Panc1 (cell line): Measurements from ENCODE around the gene USF3. TPM values are rescaled to one million over a fixed set of nuclear protein-coding genes. Genes with fewer than 3 reads are reported as not detected.

ENCODE experiments used
- ATAC-seq: fragments of 200-7000 bp; cut with Tn5 transposase; 2 replicates; pipeline ENCODE4 v1.9.1; 2020; ENCODE audit warnings: mild to moderate bottlenecking, moderate library complexity
- BruUV-seq: library from RNA; stranded (reverse); fragments of 400-500 nt; replicated peaks from 2 replicates; lab custom pipeline; 2021; lab: Mats Ljungman, UMichigan
- CTCF ChIA-PET: fragments of 300-600 bp; sonication (Branson Sonifier 250); formaldehyde crosslinking; loops from one replicate; lab custom pipeline; 2022; ENCODE audit warnings: antibody characterized with exemption; lab: Charles Lee
- POLR2A ChIA-PET: fragments of 300-600 bp; sonication (Branson Sonifier 250); formaldehyde crosslinking; loops from one replicate; lab custom pipeline; 2022; ENCODE audit warnings: antibody characterized with exemption; lab: Charles Lee
- DNase-seq: peaks from one replicate; pipeline ENCODE4 v3.0.0-alpha.2; 2010; ENCODE audit warnings: low read depth, low spot score
- H3K27ac ChIP-seq: 2 replicates; pipeline ENCODE4 v1.5.1; 2011; ENCODE audit warnings: mild to moderate bottlenecking, low read length, inconsistent platforms
- H3K27me3 ChIP-seq: fragments of 200-500 bp; sonication (Bioruptor generic); 2 replicates; pipeline ENCODE4 v1.6.0; 2014; ENCODE audit warnings: low read length, inconsistent platforms; ENCODE audit not compliant: control insufficient read depth, insufficient read depth
- H3K36me3 ChIP-seq: fragments of 200-500 bp; sonication (Bioruptor generic); 2 replicates; pipeline ENCODE4 v1.5.1; 2014; ENCODE audit warnings: inconsistent platforms, mild to moderate bottlenecking, low read length, moderate library complexity; ENCODE audit not compliant: control insufficient read depth, insufficient read depth
- H3K4me1 ChIP-seq: 2 replicates; pipeline ENCODE4 v1.5.1; 2011; ENCODE audit warnings: inconsistent platforms, mild to moderate bottlenecking, low read length, moderate library complexity; ENCODE audit not compliant: control insufficient read depth, insufficient read depth
- H3K4me3 ChIP-seq, 2 experiments: 2 replicates each; pipeline ENCODE4 v1.5.1; 2011 to 2012; ENCODE audit warnings: low read depth in 2 of 2, low read length in 2 of 2, mild to moderate bottlenecking in 2 of 2, inconsistent platforms in 1 of 2, moderate library complexity in 1 of 2
- H3K9me3 ChIP-seq: fragments of 200-500 bp; sonication (Bioruptor generic); 2 replicates; pipeline ENCODE4 v1.5.1; 2014; ENCODE audit warnings: low read depth, mild to moderate bottlenecking, inconsistent platforms, low read length, moderate library complexity; ENCODE audit not compliant: control insufficient read depth, insufficient read depth
- CTCF ChIP-seq: fragments of 450-650 bp; IDR thresholded peaks from 2 replicates; pipeline ENCODE4 v1.5.1; 2017; ENCODE audit warnings: mild to moderate bottlenecking
- POLR2AphosphoS5 ChIP-seq: IDR thresholded peaks from 2 replicates; pipeline ENCODE4 v1.6.1; 2012; ENCODE audit warnings: mild to moderate bottlenecking, low read depth, low read length, moderate library complexity
- REST ChIP-seq, 2 experiments: IDR thresholded peaks; 2 replicates each; pipeline ENCODE4 v1.6.1; 2011 to 2012; ENCODE audit warnings: low read depth in 2 of 2, control low read depth in 1 of 2, low read length in 1 of 2, mild to moderate bottlenecking in 1 of 2, moderate library complexity in 1 of 2; ENCODE audit not compliant: insufficient read depth in 1 of 2
- SIN3A ChIP-seq: IDR thresholded peaks from 2 replicates; pipeline ENCODE4 v1.6.1; 2012; ENCODE audit warnings: low read depth, mild to moderate bottlenecking, low read length, moderate library complexity, borderline replicate concordance; ENCODE audit not compliant: insufficient read depth
- TCF7L2 ChIP-seq: IDR thresholded peaks from 2 replicates; pipeline ENCODE4 v1.6.1; 2011; ENCODE audit warnings: mild to moderate bottlenecking, low read depth, low read length, inconsistent platforms
- in situ Hi-C: cut with HindIII; loops from 2 replicates; pipeline ENCODE4 v1.10.0; 2016; ENCODE audit warnings: low sequenced_read_pairs, low pct_unique_long_range_greater_than_20kb
- intact Hi-C: fragments of 100-400 bp; cut with micrococcal nuclease; formaldehyde crosslinking; loops from one replicate; pipeline ENCODE4 v1.10.0; 2022; ENCODE audit not compliant: unreplicated experiment
- total RNA-seq: library from RNA; stranded (reverse); gene quantifications from one replicate; pipeline ENCODE4 v1.2.1, GENCODE V29; 2021; ENCODE audit not compliant: unreplicated experiment

Gene USF3
- total RNA-seq, 1 experiment from 2014 or later: 18.2 TPM

- no peak overlapping the region for H3K4me3 ChIP-seq
- no peak for DNase-seq
- no peaks in the 10 kb centered on the region for H3K36me3 ChIP-seq
- H3K4me1 ChIP-seq: no peaks in the 10 kb centered on the region
- no peak overlapping the region for H3K27ac ChIP-seq
- peaks cover 2% of the 10 kb centered on the region; the same call in 1 of the 2 replicates for H3K27me3 ChIP-seq
- intact Hi-C loops (loop anchor here (5.0 to 10.0 kb wide), 2 partner anchors 341 to 494 kb away; no protein-coding TSS in a partner anchor), in situ Hi-C loops (no loop called here)
- TF ChIP-seq TCF7L2 (no peak), POLR2AphosphoS5 (no peak), REST (IDR thresholded peaks at IDR 0.05; ENCODE audit: insufficient read depth in 1 of 2, low read depth in 2 of 2, low read length in 1 of 2) (no peak), CTCF (no peak), SIN3A (no peak)
- CTCF ChIA-PET: no interaction called here
- POLR2A ChIA-PET: no interaction called here
- H3K9me3 ChIP-seq: no peaks in the 10 kb centered on the region
- no peak for ATAC-seq
- no TSS peak for BruUV-seq
These were observed 67.7 kb downstream of the USF3 start for GRCh38 chr3:113628788-113629187.

- Histone ChIP-seq H3K4me3 (no peak overlapping the region), H3K4me1 (no peaks in the 10 kb centered on the region), H3K27ac (no peak overlapping the region), H3K27me3 (peaks cover 2% of the 10 kb centered on the region; the same call in 1 of the 2 replicates), H3K9me3 (no peaks in the 10 kb centered on the region), H3K36me3 (no peaks in the 10 kb centered on the region)
- ATAC-seq (no peak), DNase-seq (no peak)
- intact Hi-C loops (loop anchor here (5.0 to 10.0 kb wide), 2 partner anchors 341 to 494 kb away; no protein-coding TSS in a partner anchor), in situ Hi-C loops (no loop called here)
- no peak for TF ChIP-seq CTCF
- TF ChIP-seq TCF7L2: no peak
- TF ChIP-seq POLR2AphosphoS5: no peak
- POLR2A ChIA-PET: no interaction called here
- BruUV-seq: no TSS peak
- CTCF ChIA-PET: interaction anchor here (0.7 kb wide), 1 partner anchor 138 kb away, joined by 3 read pairs; no protein-coding TSS in a partner anchor
These were observed 68.1 kb downstream of the USF3 start for GRCh38 chr3:113628316-113628715.
